Tibial artery (tissue), 4 donors: ENCODE data around the gene ABLIM2.

Experiments
- DNase-seq, 2 donors: peaks; one replicate each; pipeline ENCODE4 v3.0.0-alpha.2; 2019
- H3K27ac ChIP-seq, 2 donors: fragments of 200-600 bp; sonication (generic) in 1 of 2; 1 replicate in 1 of 2; 2 replicates in 1 of 2; pipeline ENCODE4 v1.5.1; 2018 to 2019; ENCODE audit warnings: mild to moderate bottlenecking in 1 of 2
- H3K27me3 ChIP-seq, 2 donors: fragments of 200-600 bp; sonication (generic) in 1 of 2; one replicate each; pipeline versions ENCODE4 v1.5.1 to v1.6.0; 2016 to 2019
- H3K36me3 ChIP-seq, 3 donors: fragments of 200-600 bp; sonication (generic) in 2 of 3; one replicate each; pipeline ENCODE4 v1.5.1; 2016 to 2019; ENCODE audit warnings: mild to moderate bottlenecking in 2 of 3
- H3K4me1 ChIP-seq, 4 donors: fragments of 200-600 bp; sonication (generic) in 2 of 4; 1 replicate in 3 of 4; 2 replicates in 1 of 4; pipeline ENCODE4 v1.5.1; 2016 to 2019
- H3K4me3 ChIP-seq, 2 donors: fragments of 200-600 bp; sonication (generic) in 1 of 2; 1 replicate in 1 of 2; 2 replicates in 1 of 2; pipeline ENCODE4 v1.5.1; 2018 to 2019; ENCODE audit warnings: mild to moderate bottlenecking in 2 of 2
- H3K9me3 ChIP-seq, 3 donors: fragments of 200-600 bp; sonication (generic) in 1 of 3; one replicate each; pipeline ENCODE4 v1.5.1; 2016 to 2019
- CTCF ChIP-seq, 2 experiments: fragments of 200-600 bp in 1 of 2; fragments of 450-650 bp in 1 of 2; IDR thresholded peaks; one replicate each; pipeline ENCODE4 v1.5.1; 2017 to 2019; ENCODE audit warnings: antibody characterized with exemption in 2 of 2, mild to moderate bottlenecking in 1 of 2, moderate library complexity in 1 of 2
- intact Hi-C: fragments of 100-400 bp; cut with DNase I; formaldehyde crosslinking; loops from one replicate; pipeline ENCODE4 v1.15.0; 2023; ENCODE audit warnings: low total_unique reads

ABLIM2 gene

GRCh38 chr4:8028368-8028767 is 130.2 kb downstream of the ABLIM2 start:
- Histone ChIP-seq H3K36me3 (no peaks in the 10 kb centered on the region), H3K27ac (no peak overlapping the region), H3K4me3 (no peak overlapping the region), H3K9me3 (no peaks in the 10 kb centered on the region), H3K4me1 (no peaks in the 10 kb centered on the region), H3K27me3 (no peaks in the 10 kb centered on the region)
- no peak for DNase-seq
- no peak for TF ChIP-seq CTCF (IDR thresholded peaks at IDR 0.05)
- intact Hi-C loops, result no loop called here

- TF ChIP-seq CTCF (IDR thresholded peaks at IDR 0.05), result no peak
- no peak overlapping the region for H3K27ac ChIP-seq
- no peaks in the 10 kb centered on the region for H3K4me1 ChIP-seq
- no peak overlapping the region for H3K4me3 ChIP-seq
- intact Hi-C loops, result no loop called here
- no peaks in the 10 kb centered on the region for H3K27me3 ChIP-seq
- no peaks in the 10 kb centered on the region for H3K9me3 ChIP-seq
- DNase-seq, result no peak
- no peaks in the 10 kb centered on the region for H3K36me3 ChIP-seq
Measured at GRCh38 chr4:8026453-8026852, 132.2 kb downstream of the ABLIM2 start.

GRCh38 chr4:8025668-8026067 is 132.9 kb downstream of the ABLIM2 start:
- no peaks in the 10 kb centered on the region for H3K9me3 ChIP-seq
- TF ChIP-seq CTCF (IDR thresholded peaks at IDR 0.05), result no peak
- intact Hi-C loops, result no loop called here
- no peaks in the 10 kb centered on the region for H3K4me1 ChIP-seq
- no peaks in the 10 kb centered on the region for H3K27me3 ChIP-seq
- no peak for DNase-seq
- H3K4me3 ChIP-seq, result no peak overlapping the region
- no peak overlapping the region for H3K27ac ChIP-seq
- no peaks in the 10 kb centered on the region for H3K36me3 ChIP-seq

GRCh38 chr4:8024073-8024786 is 134.4 kb downstream of the ABLIM2 start:
- no peak for DNase-seq
- no peaks in the 10 kb centered on the region for H3K9me3 ChIP-seq
- intact Hi-C loops, result no loop called here
- no peaks in the 10 kb centered on the region for H3K4me1 ChIP-seq
- no peaks in the 10 kb centered on the region for H3K27me3 ChIP-seq
- H3K36me3 ChIP-seq, result no peaks in the 10 kb centered on the region
- H3K27ac ChIP-seq, result no peak overlapping the region
- TF ChIP-seq CTCF (IDR thresholded peaks at IDR 0.05), result no peak
- H3K4me3 ChIP-seq, result no peak overlapping the region

GRCh38 chr4:8023696-8024033 is 134.9 kb downstream of the ABLIM2 start:
- Histone ChIP-seq H3K36me3 (no peaks in the 10 kb centered on the region), H3K4me1 (no peaks in the 10 kb centered on the region), H3K9me3 (no peaks in the 10 kb centered on the region), H3K4me3 (no peak overlapping the region), H3K27ac (no peak overlapping the region), H3K27me3 (no peaks in the 10 kb centered on the region)
- TF ChIP-seq CTCF (IDR thresholded peaks at IDR 0.05), result no peak
- intact Hi-C loops, result no loop called here
- no peak for DNase-seq
